Measurements from ENCODE around the gene TXNRD1. TPM values are rescaled to one million over a fixed set of nuclear protein-coding genes. Genes with fewer than 3 reads are reported as not detected.

TXNRD1 gene
- total and polyA plus RNA-seq, 10 donors = 13.7 to 107 (median 56.8) TPM

GRCh38 chr12:104372721-104373335 lies 157.2 kb downstream of the TXNRD1 start:
- peaks cover 0 to 16% (median 12%) of the 10 kb centered on the region in 8 donors for H3K9me3 ChIP-seq
- 88 to 91% (median 88%) methylated on average over 8 to 10 of the region's 10 CpGs for WGBS, 5 donors
- intact Hi-C loops (cut with DNase I; ENCODE audit: low total_unique reads) = no loop called here
- peaks cover 0 to 13% (median 8%) of the 10 kb centered on the region in 6 donors for H3K4me1 ChIP-seq
- H3K36me3 ChIP-seq = no peaks in the 10 kb centered on the region
- H3K4me3 ChIP-seq = no peak overlapping the region
- no peak overlapping the region for H3K27ac ChIP-seq
- TF ChIP-seq POLR2AphosphoS5 (IDR thresholded peaks at IDR 0.05) (no peak), POLR2A (IDR thresholded peaks at IDR 0.05) (no peak)
- TF ChIP-seq, protein P1, sequence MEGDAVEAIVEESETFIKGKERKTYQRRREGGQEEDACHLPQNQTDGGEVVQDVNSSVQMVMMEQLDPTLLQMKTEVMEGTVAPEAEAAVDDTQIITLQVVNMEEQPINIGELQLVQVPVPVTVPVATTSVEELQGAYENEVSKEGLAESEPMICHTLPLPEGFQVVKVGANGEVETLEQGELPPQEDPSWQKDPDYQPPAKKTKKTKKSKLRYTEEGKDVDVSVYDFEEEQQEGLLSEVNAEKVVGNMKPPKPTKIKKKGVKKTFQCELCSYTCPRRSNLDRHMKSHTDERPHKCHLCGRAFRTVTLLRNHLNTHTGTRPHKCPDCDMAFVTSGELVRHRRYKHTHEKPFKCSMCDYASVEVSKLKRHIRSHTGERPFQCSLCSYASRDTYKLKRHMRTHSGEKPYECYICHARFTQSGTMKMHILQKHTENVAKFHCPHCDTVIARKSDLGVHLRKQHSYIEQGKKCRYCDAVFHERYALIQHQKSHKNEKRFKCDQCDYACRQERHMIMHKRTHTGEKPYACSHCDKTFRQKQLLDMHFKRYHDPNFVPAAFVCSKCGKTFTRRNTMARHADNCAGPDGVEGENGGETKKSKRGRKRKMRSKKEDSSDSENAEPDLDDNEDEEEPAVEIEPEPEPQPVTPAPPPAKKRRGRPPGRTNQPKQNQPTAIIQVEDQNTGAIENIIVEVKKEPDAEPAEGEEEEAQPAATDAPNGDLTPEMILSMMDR (IDR thresholded peaks at IDR 0.05 in 8 of 11, conservative IDR thresholded peaks at IDR 0.05 in 3 of 11) = no peak
- DNase-seq = no peak
- no peaks in the 10 kb centered on the region for H3K27me3 ChIP-seq (replicated peaks in 1 of 7)

DNA sequence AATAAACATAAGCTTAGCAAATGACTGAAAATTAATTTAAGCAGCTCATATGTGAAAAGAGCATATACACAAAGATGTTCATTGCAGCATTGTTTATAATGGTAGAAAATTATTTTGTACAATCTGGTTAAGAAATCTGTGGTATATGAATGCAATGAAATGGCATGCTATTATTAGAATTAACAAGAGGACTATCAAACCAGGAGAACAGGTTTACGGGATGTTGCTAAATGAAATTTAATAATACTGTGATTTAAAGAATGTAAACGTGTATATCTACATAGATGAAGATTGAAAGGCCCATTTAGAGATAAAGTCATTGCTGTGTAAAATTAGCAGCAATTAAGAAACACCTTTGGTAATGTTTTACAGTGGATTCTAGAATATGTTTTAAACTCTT lies 158.5 kb downstream of the TXNRD1 start:
- no peaks in the 10 kb centered on the region for H3K36me3 ChIP-seq
- intact Hi-C loops (cut with DNase I; ENCODE audit: low total_unique reads) = no loop called here
- H3K4me1 ChIP-seq = peaks cover 0 to 13% (median 8%) of the 10 kb centered on the region in 6 donors
- H3K4me3 ChIP-seq = no peak overlapping the region
- DNase-seq = no peak
- no peak overlapping the region for H3K27ac ChIP-seq
- WGBS, 5 donors = 93 to 99% (median 95%) methylated on average over 2 of the region's 2 CpGs
- no peak for TF ChIP-seq POLR2AphosphoS5 (IDR thresholded peaks at IDR 0.05)
- TF ChIP-seq POLR2A (IDR thresholded peaks at IDR 0.05) = no peak
- TF ChIP-seq, protein P1 (IDR thresholded peaks at IDR 0.05 in 8 of 11, conservative IDR thresholded peaks at IDR 0.05 in 3 of 11) = no peak
- no peaks in the 10 kb centered on the region for H3K27me3 ChIP-seq (replicated peaks in 1 of 7)
- peaks cover 0 to 14% (median 12%) of the 10 kb centered on the region in 8 donors for H3K9me3 ChIP-seq

- no peak for DNase-seq
- H3K9me3 ChIP-seq = peaks cover 0 to 7% (median 5%) of the 10 kb centered on the region in 8 donors
- WGBS, 5 donors = 78 to 91% (median 83%) methylated on average over 5 to 6 of the region's 6 CpGs
- intact Hi-C loops (cut with DNase I; ENCODE audit: low total_unique reads) = no loop called here
- H3K27me3 ChIP-seq (replicated peaks in 1 of 7) = no peaks in the 10 kb centered on the region
- no peak overlapping the region for H3K27ac ChIP-seq
- H3K4me1 ChIP-seq = peaks cover 0 to 13% (median 8%) of the 10 kb centered on the region in 6 donors
- H3K36me3 ChIP-seq = no peaks in the 10 kb centered on the region
- TF ChIP-seq POLR2AphosphoS5 (IDR thresholded peaks at IDR 0.05) (no peak), POLR2A (IDR thresholded peaks at IDR 0.05) (no peak)
- TF ChIP-seq, protein P1 (IDR thresholded peaks at IDR 0.05 in 8 of 11, conservative IDR thresholded peaks at IDR 0.05 in 3 of 11) = no peak
- no peak overlapping the region for H3K4me3 ChIP-seq
Measured at GRCh38 chr12:104374806-104375205, 159.2 kb downstream of the TXNRD1 start.

DNA sequence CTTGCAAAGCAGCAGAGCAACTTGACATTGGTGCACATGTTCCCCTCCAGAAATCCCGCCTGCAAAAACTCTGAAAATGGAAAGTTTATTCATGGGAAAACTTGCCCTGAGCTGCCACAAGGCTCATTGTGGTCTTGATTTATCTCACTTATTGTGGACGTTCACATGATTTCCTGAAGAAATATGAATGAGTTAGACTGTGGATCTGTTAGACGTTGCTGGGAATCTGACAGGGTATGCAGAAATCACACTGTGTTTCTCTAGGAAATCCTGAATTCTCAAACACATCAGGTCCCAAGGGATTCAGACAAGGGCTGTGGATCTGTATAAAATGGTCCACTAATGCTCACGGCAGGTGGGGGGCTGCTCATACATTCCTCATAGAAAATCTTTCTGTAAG lies 160.2 kb downstream of the TXNRD1 start:
- Histone ChIP-seq H3K4me1 (peaks cover 0 to 13% (median 8%) of the 10 kb centered on the region in 6 donors), H3K9me3 (no peaks in the 10 kb centered on the region), H3K36me3 (no peaks in the 10 kb centered on the region), H3K4me3 (no peak overlapping the region), H3K27ac (no peak overlapping the region), H3K27me3 (replicated peaks in 1 of 7) (peaks cover 0 to 2% (median 0%) of the 10 kb centered on the region in 7 donors)
- no peak for DNase-seq
- intact Hi-C loops (cut with DNase I; ENCODE audit: low total_unique reads) = no loop called here
- WGBS, 5 donors = 58 to 66% (median 61%) methylated on average over 4 of the region's 4 CpGs
- TF ChIP-seq POLR2AphosphoS5 (IDR thresholded peaks at IDR 0.05) (no peak), POLR2A (IDR thresholded peaks at IDR 0.05) (no peak)
- TF ChIP-seq, protein P1 (IDR thresholded peaks at IDR 0.05 in 8 of 11, conservative IDR thresholded peaks at IDR 0.05 in 3 of 11) = no peak

All from spleen (tissue), 11 donors.